B cell (primary cell): ENCODE results near the gene MON2. TPM values are rescaled to one million over a fixed set of nuclear protein-coding genes. Genes with fewer than 3 reads are reported as not detected.

ENCODE experiments used
- ATAC-seq: fragments of 200-7000 bp; cut with Tn5 transposase; one replicate; pipeline ENCODE4 v1.10.0; 2021; ENCODE audit warnings: low read depth, mild to moderate bottlenecking, moderate number of reproducible peaks, moderate library complexity
- CTCF ChIA-PET: fragments of 350-600 bp; sonication (Branson Sonifier 250); formaldehyde crosslinking; loops from one replicate; lab custom pipeline; 2021; ENCODE audit warnings: antibody characterized with exemption, inconsistent platforms; lab: Charles Lee
- POLR2A ChIA-PET: fragments of 350-600 bp; sonication (Branson Sonifier 250); formaldehyde crosslinking; loops from one replicate; lab custom pipeline; 2021; ENCODE audit warnings: antibody characterized with exemption; lab: Charles Lee
- DNase-seq: peaks from one replicate; pipeline ENCODE4 v3.0.0; 2013
- H2AFZ ChIP-seq: 2 replicates; pipeline ENCODE4 v1.6.1; 2012; ENCODE audit warnings: mild to moderate bottlenecking, low read depth, low read length; ENCODE audit not compliant: insufficient read depth, poor library complexity, severe bottlenecking
- H3K27ac ChIP-seq, 2 donors: 1 replicate in 1 of 2; 2 replicates in 1 of 2; pipeline ENCODE4 v1.5.1; 2012 to 2013; ENCODE audit warnings: low read length in 2 of 2, mild to moderate bottlenecking in 2 of 2, moderate library complexity in 1 of 2
- H3K27me3 ChIP-seq, 4 experiments: fragments of 200-600 bp in 1 of 4; sonication (generic) in 1 of 4; replicated peaks in 1 of 4; 1 replicate in 2 of 4; 2 replicates in 2 of 4; pipeline versions ENCODE4 v1.6.1 to v1.7.0; 2013 to 2016; ENCODE audit warnings: low read length in 3 of 4, mild to moderate bottlenecking in 2 of 4, mixed read lengths in 1 of 4, moderate library complexity in 1 of 4; ENCODE audit not compliant: insufficient read depth in 4 of 4, control insufficient read depth in 3 of 4; ENCODE audit errors: control extremely low read depth in 1 of 4
- H3K36me3 ChIP-seq, 2 experiments: replicated peaks in 1 of 2; 1 replicate in 1 of 2; 2 replicates in 1 of 2; pipeline versions ENCODE4 v1.6.1 to v1.7.1; 2013; ENCODE audit warnings: low read length in 1 of 2; ENCODE audit not compliant: insufficient read depth in 2 of 2, control insufficient read depth in 1 of 2; ENCODE audit errors: control extremely low read depth in 1 of 2, extremely low read depth in 1 of 2
- H3K4me1 ChIP-seq, 2 donors: fragments of 200-600 bp in 1 of 2; sonication (generic) in 1 of 2; 1 replicate in 1 of 2; 2 replicates in 1 of 2; pipeline versions ENCODE4 v1.5.1 to v1.6.1; 2013 to 2017; ENCODE audit warnings: low read length in 2 of 2; ENCODE audit not compliant: control insufficient read depth in 2 of 2, insufficient read depth in 2 of 2
- H3K4me2 ChIP-seq: replicated peaks from 2 replicates; pipeline ENCODE3; 2012; ENCODE audit warnings: mild to moderate bottlenecking, low read depth, low read length; ENCODE audit not compliant: poor library complexity, severe bottlenecking
- H3K4me3 ChIP-seq, 5 experiments: fragments of 200-600 bp in 1 of 5; sonication (generic) in 1 of 5; 1 replicate in 3 of 5; 2 replicates in 2 of 5; pipeline versions ENCODE4 v1.5.1 to v1.7.0; 2011 to 2016; ENCODE audit warnings: low read length in 4 of 5, mild to moderate bottlenecking in 4 of 5, low read depth in 2 of 5, control low read depth in 1 of 5, moderate library complexity in 1 of 5; ENCODE audit not compliant: insufficient read depth in 1 of 5; ENCODE audit errors: control extremely low read depth in 1 of 5, extremely low read depth in 1 of 5
- H3K79me2 ChIP-seq: fragments of 200-600 bp; sonication (generic); one replicate; pipeline ENCODE4 v1.6.0; 2016; ENCODE audit warnings: low read length; ENCODE audit not compliant: control insufficient read depth, insufficient read depth
- H3K9ac ChIP-seq: fragments of 200-600 bp; sonication (generic); 2 replicates; pipeline ENCODE4 v1.6.1; 2017; ENCODE audit warnings: mild to moderate bottlenecking, low read length, moderate library complexity
- H3K9me3 ChIP-seq, 3 donors: one replicate each; pipeline versions ENCODE4 v1.6.1 to v1.7.1; 2013; ENCODE audit warnings: low read length in 2 of 3; ENCODE audit not compliant: control insufficient read depth in 2 of 3, insufficient read depth in 1 of 3; ENCODE audit errors: control extremely low read depth in 1 of 3
- H4K20me1 ChIP-seq: 2 replicates; pipeline ENCODE4 v1.6.0; 2012; ENCODE audit warnings: mild to moderate bottlenecking, low read length; ENCODE audit not compliant: insufficient read depth, control insufficient read depth, poor library complexity, severe bottlenecking
- H3K27ac Mint-ChIP-seq: one replicate; pipeline ENCODE4 v1.8.0; 2021; ENCODE audit warnings: mixed read lengths
- H3K27me3 Mint-ChIP-seq: one replicate; pipeline ENCODE4 v1.8.0; 2021; ENCODE audit warnings: mixed read lengths
- H3K4me1 Mint-ChIP-seq: one replicate; pipeline ENCODE4 v1.8.0; 2021; ENCODE audit warnings: mixed read lengths
- H3K4me3 Mint-ChIP-seq: one replicate; pipeline ENCODE4 v1.8.0; 2021; ENCODE audit warnings: mixed read lengths
- H3K9me3 Mint-ChIP-seq: one replicate; pipeline ENCODE4 v1.8.0; 2022; ENCODE audit warnings: mixed read lengths; ENCODE audit not compliant: insufficient read depth
- EZH2 ChIP-seq: IDR thresholded peaks from 2 replicates; pipeline ENCODE4 v1.6.1; 2012; ENCODE audit warnings: borderline replicate concordance, low read depth, mild to moderate bottlenecking, moderate library complexity, low read length; ENCODE audit not compliant: insufficient read depth, poor library complexity, severe bottlenecking
- WGBS: methylation state at CpG from one replicate; pipeline ENCODE4 v1.1.5; 2013; ENCODE audit warnings: missing lambda C conversion rate; ENCODE audit not compliant: insufficient coverage; 5-methylcytosine and 5-hydroxymethylcytosine counted together
- intact Hi-C: fragments of 100-400 bp; cut with micrococcal nuclease; formaldehyde crosslinking; loops from one replicate; pipeline ENCODE4 v1.10.0; 2022
- polyA plus RNA-seq: library from polyadenylated mRNA; depleted of rRNA; stranded (reverse); fragments of >200 nt; gene quantifications from 2 replicates; pipeline ENCODE4 v1.2.3, GENCODE V29; 2012
- total RNA-seq, 2 donors: library from RNA; stranded (reverse); fragments of 120-200 nt in 1 of 2; gene quantifications; 1 replicate in 1 of 2; 2 replicates in 1 of 2; pipeline versions ENCODE4 v1.2.3 to v1.2.4, GENCODE V29; 2013 to 2022
- TF ChIP-seq, protein P1 (sequence below): fragments of 200-600 bp; IDR thresholded peaks from one replicate; pipeline ENCODE4 v1.8.0; 2022; ENCODE audit warnings: antibody characterized with exemption, mild to moderate bottlenecking

Gene MON2
- total and polyA plus RNA-seq, 2 donors (not counting 1 experiment from before 2014, with no cell fraction given) = 18.9 to 104 TPM

DNA sequence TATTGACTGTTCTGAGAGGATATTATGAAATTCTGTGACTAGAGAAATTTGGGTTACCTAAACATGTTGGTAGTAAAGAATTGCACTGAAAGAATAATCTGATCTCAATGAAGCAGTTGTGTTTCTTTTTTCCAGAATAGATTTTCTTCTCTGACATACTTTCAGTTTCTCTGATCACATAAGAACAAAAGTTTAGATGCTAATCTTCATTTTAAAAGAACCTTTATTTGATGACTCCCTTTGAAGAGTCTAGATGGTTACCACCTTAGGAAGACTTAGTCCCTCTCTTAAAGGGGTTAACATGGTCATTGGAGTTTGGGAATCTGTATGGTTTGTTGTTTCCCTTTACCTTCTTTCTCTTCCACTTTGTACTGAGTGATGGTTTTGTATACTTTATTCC, 58.6 kb downstream of the MON2 start:
- H3K4me3 Mint-ChIP-seq = no peak overlapping the region
- no peak for ATAC-seq
- no peak overlapping the region for H3K4me2 ChIP-seq

DNA sequence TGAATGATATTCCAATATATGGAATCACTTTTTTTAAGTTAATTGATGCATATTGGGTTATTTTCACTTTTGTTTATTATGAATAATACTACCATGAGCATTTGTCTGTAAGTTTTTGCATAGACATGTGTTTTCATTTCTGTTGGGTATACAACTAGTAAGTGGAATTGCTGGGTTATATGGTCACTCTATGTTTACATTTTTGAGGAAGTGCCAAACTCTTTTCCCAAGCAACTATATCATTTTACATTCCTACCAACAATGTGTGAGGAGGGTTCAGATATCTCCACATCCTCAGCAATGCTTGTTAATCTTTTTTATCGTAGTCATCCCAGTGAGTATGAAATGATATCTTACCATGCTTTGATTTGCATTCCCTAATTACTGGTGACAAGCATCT, 64.0 kb downstream of the MON2 start:
- ATAC-seq = no peak
- no CpG with 5 or more reads among the region's 1 CpG for WGBS
- Mint-ChIP-seq H3K27ac (no peak overlapping the region), H3K27me3 (no peaks in the 10 kb centered on the region), H3K4me1 (no peaks in the 10 kb centered on the region), H3K4me3 (no peak overlapping the region), H3K9me3 (no peaks in the 10 kb centered on the region)
- Histone ChIP-seq H2AFZ (no peak overlapping the region), H3K27me3 (no peaks in the 10 kb centered on the region), H3K4me3 (no peak overlapping the region), H3K9me3 (no peaks in the 10 kb centered on the region), H3K9ac (no peak overlapping the region), H3K27ac (no peak overlapping the region), H4K20me1 (no peaks in the 10 kb centered on the region), H3K4me1 (no peaks in the 10 kb centered on the region), H3K4me2 (no peak overlapping the region), H3K79me2 (no peaks in the 10 kb centered on the region), H3K36me3 (peaks cover 17 to 34% of the 10 kb centered on the region in 2 experiments)
- intact Hi-C loops = no loop called here
- TF ChIP-seq, protein P1, sequence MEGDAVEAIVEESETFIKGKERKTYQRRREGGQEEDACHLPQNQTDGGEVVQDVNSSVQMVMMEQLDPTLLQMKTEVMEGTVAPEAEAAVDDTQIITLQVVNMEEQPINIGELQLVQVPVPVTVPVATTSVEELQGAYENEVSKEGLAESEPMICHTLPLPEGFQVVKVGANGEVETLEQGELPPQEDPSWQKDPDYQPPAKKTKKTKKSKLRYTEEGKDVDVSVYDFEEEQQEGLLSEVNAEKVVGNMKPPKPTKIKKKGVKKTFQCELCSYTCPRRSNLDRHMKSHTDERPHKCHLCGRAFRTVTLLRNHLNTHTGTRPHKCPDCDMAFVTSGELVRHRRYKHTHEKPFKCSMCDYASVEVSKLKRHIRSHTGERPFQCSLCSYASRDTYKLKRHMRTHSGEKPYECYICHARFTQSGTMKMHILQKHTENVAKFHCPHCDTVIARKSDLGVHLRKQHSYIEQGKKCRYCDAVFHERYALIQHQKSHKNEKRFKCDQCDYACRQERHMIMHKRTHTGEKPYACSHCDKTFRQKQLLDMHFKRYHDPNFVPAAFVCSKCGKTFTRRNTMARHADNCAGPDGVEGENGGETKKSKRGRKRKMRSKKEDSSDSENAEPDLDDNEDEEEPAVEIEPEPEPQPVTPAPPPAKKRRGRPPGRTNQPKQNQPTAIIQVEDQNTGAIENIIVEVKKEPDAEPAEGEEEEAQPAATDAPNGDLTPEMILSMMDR = no peak
- no peak for TF ChIP-seq EZH2
- ChIA-PET CTCF (no interaction called here), POLR2A (no interaction called here)
- no peak for DNase-seq

More for the DNA sequence above, 58.6 kb downstream of the MON2 start:
- Mint-ChIP-seq H3K4me1 (no peaks in the 10 kb centered on the region), H3K27me3 (no peaks in the 10 kb centered on the region), H3K27ac (no peak overlapping the region), H3K9me3 (no peaks in the 10 kb centered on the region)
- H3K4me3 ChIP-seq = no peak overlapping the region
- no peak overlapping the region for H2AFZ ChIP-seq
- no peak for TF ChIP-seq EZH2
- TF ChIP-seq, protein P1 = no peak
- no peaks in the 10 kb centered on the region for H3K4me1 ChIP-seq
- no peaks in the 10 kb centered on the region for H3K9me3 ChIP-seq
- ChIA-PET CTCF (no interaction called here), POLR2A (no interaction called here)
- H3K79me2 ChIP-seq = no peaks in the 10 kb centered on the region
- no peak overlapping the region for H3K27ac ChIP-seq
- peaks cover 7 to 8% of the 10 kb centered on the region in 2 experiments for H3K36me3 ChIP-seq
- no peak for DNase-seq
- H4K20me1 ChIP-seq = no peaks in the 10 kb centered on the region
- no peaks in the 10 kb centered on the region for H3K27me3 ChIP-seq
- no peak overlapping the region for H3K9ac ChIP-seq
- intact Hi-C loops = no loop called here
